ENCODE results near the gene OXCT2. TPM values are rescaled to one million over a fixed set of nuclear protein-coding genes. Genes with fewer than 3 reads are reported as not detected.

The OXCT2 gene
- total RNA-seq, 2 experiments from 2014 or later = not detected

DNA sequence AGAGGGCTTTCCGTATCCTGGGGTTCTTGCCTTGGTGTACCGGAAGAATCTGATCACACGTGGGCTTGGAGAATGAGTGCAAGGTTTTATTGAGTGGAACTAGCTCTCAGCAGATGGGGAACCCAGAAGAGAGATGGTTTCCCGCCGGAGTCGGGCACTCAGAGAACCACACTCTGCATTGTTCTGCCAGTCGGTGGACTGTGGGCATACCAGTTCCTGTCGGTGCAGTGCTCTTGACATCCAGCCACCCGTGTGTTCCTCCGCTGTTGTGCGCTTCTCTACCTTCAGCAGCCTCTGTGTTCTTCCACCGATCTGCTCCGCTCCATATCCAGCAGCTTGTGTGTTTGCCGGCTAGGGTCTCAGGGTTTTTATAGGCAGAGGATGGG, 43.2 kb downstream of the OXCT2 start:
- no peaks in the 10 kb centered on the region for H3K9me3 Mint-ChIP-seq

GRCh38 chr1:39727221-39727931, 43.8 kb downstream of the OXCT2 start:
- no peak overlapping the region for H3K27ac Mint-ChIP-seq

More for the DNA sequence above, 43.2 kb downstream of the OXCT2 start:
- POLR2A ChIA-PET = no interaction called here
- TF ChIP-seq, protein P1, sequence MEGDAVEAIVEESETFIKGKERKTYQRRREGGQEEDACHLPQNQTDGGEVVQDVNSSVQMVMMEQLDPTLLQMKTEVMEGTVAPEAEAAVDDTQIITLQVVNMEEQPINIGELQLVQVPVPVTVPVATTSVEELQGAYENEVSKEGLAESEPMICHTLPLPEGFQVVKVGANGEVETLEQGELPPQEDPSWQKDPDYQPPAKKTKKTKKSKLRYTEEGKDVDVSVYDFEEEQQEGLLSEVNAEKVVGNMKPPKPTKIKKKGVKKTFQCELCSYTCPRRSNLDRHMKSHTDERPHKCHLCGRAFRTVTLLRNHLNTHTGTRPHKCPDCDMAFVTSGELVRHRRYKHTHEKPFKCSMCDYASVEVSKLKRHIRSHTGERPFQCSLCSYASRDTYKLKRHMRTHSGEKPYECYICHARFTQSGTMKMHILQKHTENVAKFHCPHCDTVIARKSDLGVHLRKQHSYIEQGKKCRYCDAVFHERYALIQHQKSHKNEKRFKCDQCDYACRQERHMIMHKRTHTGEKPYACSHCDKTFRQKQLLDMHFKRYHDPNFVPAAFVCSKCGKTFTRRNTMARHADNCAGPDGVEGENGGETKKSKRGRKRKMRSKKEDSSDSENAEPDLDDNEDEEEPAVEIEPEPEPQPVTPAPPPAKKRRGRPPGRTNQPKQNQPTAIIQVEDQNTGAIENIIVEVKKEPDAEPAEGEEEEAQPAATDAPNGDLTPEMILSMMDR (IDR thresholded peaks at IDR 0.05) = no peak
- H3K27ac ChIP-seq (ENCODE audit: low read depth in 1 of 2, low read length in 2 of 2) = no peak overlapping the region
- H3K4me3 Mint-ChIP-seq = no peak overlapping the region
- H3K36me3 ChIP-seq (ENCODE audit: insufficient read depth, low read length) = no peaks in the 10 kb centered on the region
- no peaks in the 10 kb centered on the region for H3K4me1 ChIP-seq (ENCODE audit: insufficient read depth, low read length)
- no peaks in the 10 kb centered on the region for H3K9me3 ChIP-seq (ENCODE audit: control insufficient read depth in 1 of 2, insufficient read depth in 1 of 2, low read length in 2 of 2)
- H3K27ac Mint-ChIP-seq = no peak overlapping the region
- H3K27me3 ChIP-seq (ENCODE audit: control insufficient read depth in 1 of 2, insufficient read depth in 2 of 2, low read length in 2 of 2) = peaks cover 29 to 54% of the 10 kb centered on the region in 2 experiments
- no peak for DNase-seq
- no peaks in the 10 kb centered on the region for H3K4me1 Mint-ChIP-seq (ENCODE audit: low read depth)
- H3K36me3 Mint-ChIP-seq (ENCODE audit: low read depth) = no peaks in the 10 kb centered on the region
- CTCF ChIA-PET = no interaction called here
- no peak for ATAC-seq (ENCODE audit: poor library complexity)
- intact Hi-C loops (cut with DNase I, micrococcal nuclease) = no loop called here
- no peak overlapping the region for H3K4me3 ChIP-seq (ENCODE audit: low read length)
- H3K27me3 Mint-ChIP-seq = peaks cover 77% of the 10 kb centered on the region

GRCh38 chr1:39726600-39726999, 44.5 kb downstream of the OXCT2 start:
- Histone ChIP-seq H3K27me3 (ENCODE audit: control insufficient read depth in 1 of 2, insufficient read depth in 2 of 2, low read length in 2 of 2) (peaks cover 24 to 48% of the 10 kb centered on the region in 2 experiments), H3K4me3 (ENCODE audit: low read length) (no peak overlapping the region), H3K36me3 (ENCODE audit: insufficient read depth, low read length) (no peaks in the 10 kb centered on the region), H3K9me3 (ENCODE audit: control insufficient read depth in 1 of 2, insufficient read depth in 1 of 2, low read length in 2 of 2) (no peaks in the 10 kb centered on the region), H3K4me1 (ENCODE audit: insufficient read depth, low read length) (no peaks in the 10 kb centered on the region), H3K27ac (ENCODE audit: low read depth in 1 of 2, low read length in 2 of 2) (no peak overlapping the region)
- Mint-ChIP-seq H3K9me3 (no peaks in the 10 kb centered on the region), H3K4me3 (no peak overlapping the region), H3K27me3 (peaks cover 75% of the 10 kb centered on the region), H3K4me1 (ENCODE audit: low read depth) (no peaks in the 10 kb centered on the region), H3K36me3 (ENCODE audit: low read depth) (no peaks in the 10 kb centered on the region), H3K27ac (no peak overlapping the region)
- DNase-seq (no peak), ATAC-seq (ENCODE audit: poor library complexity) (no peak)
- POLR2A ChIA-PET = no interaction called here
- CTCF ChIA-PET = interaction anchor here (0.7 kb wide), 1 partner anchor 25 kb away, joined by 3 read pairs; no protein-coding TSS in a partner anchor
- intact Hi-C loops (cut with DNase I, micrococcal nuclease) = no loop called here
- TF ChIP-seq, protein P1 (IDR thresholded peaks at IDR 0.05) = no peak

More at GRCh38 chr1:39727221-39727931, 43.8 kb downstream of the OXCT2 start:
- DNase-seq (no peak), ATAC-seq (ENCODE audit: poor library complexity) (no peak)
- Mint-ChIP-seq H3K4me1 (ENCODE audit: low read depth) (no peaks in the 10 kb centered on the region), H3K27me3 (peaks cover 71% of the 10 kb centered on the region), H3K36me3 (ENCODE audit: low read depth) (no peaks in the 10 kb centered on the region), H3K4me3 (no peak overlapping the region), H3K9me3 (no peaks in the 10 kb centered on the region)
- intact Hi-C loops (cut with DNase I, micrococcal nuclease) = no loop called here
- Histone ChIP-seq H3K27ac (ENCODE audit: low read depth in 1 of 2, low read length in 2 of 2) (no peak overlapping the region), H3K4me1 (ENCODE audit: insufficient read depth, low read length) (no peaks in the 10 kb centered on the region), H3K9me3 (ENCODE audit: control insufficient read depth in 1 of 2, insufficient read depth in 1 of 2, low read length in 2 of 2) (no peaks in the 10 kb centered on the region), H3K27me3 (ENCODE audit: control insufficient read depth in 1 of 2, insufficient read depth in 2 of 2, low read length in 2 of 2) (peaks cover 24 to 49% of the 10 kb centered on the region in 2 experiments), H3K4me3 (ENCODE audit: low read length) (no peak overlapping the region), H3K36me3 (ENCODE audit: insufficient read depth, low read length) (no peaks in the 10 kb centered on the region)
- ChIA-PET CTCF (no interaction called here), POLR2A (no interaction called here)
- TF ChIP-seq, protein P1 (IDR thresholded peaks at IDR 0.05) = no peak

Measured in CD4-positive, alpha-beta T cell (primary cell).